HPDE6-E6E7 (cell line): ENCODE data around the gene TRPM3.
A peak's percentile ranks its signal among the peaks of the same experiment; 100 is the strongest.

ENCODE experiments used
- DNase-seq: peaks from one replicate; pipeline ENCODE4 v3.0.0; 2011; ENCODE audit warnings: missing footprints; ENCODE audit errors: extremely low spot score

Gene TRPM3

DNA sequence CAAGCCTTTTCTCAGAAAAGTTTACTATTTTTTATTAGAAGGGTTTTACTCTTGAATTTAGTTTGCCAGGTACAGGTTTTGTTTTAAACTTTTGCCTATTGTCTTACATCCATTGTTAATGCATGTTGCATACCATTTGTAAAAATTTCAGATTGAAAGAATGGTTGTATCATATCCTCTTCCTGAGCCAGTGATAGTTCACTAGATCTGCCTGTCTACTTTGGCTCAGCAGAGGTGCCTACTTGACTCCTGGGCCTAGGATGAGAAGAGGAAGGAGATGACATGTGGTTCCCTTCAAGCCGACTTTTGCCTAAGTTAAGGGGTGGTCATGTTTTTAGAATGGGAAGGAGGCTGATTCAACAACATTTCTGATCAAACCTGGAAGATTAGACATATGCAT, 232.9 kb downstream of the TRPM3 start:
- no peak for DNase-seq

DNA sequence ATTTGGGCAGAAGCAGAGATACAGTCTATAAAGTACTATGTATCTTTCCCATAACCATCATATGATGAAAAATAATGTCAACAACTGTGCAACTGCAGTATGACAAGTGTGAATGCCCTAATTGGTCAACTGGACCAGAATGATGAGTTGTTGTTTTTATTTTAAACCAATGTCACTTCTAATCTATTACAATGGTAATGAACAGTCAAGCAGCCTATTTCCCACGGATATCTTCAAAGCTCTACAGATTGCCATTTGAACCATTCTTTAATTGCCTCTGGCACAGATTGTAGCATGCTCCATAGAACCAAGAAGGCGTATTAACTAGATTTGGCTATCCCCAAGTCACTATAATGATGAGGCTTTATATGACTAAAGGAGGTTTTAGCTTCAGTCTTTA, 233.6 kb downstream of the TRPM3 start:
- no peak for DNase-seq

DNA sequence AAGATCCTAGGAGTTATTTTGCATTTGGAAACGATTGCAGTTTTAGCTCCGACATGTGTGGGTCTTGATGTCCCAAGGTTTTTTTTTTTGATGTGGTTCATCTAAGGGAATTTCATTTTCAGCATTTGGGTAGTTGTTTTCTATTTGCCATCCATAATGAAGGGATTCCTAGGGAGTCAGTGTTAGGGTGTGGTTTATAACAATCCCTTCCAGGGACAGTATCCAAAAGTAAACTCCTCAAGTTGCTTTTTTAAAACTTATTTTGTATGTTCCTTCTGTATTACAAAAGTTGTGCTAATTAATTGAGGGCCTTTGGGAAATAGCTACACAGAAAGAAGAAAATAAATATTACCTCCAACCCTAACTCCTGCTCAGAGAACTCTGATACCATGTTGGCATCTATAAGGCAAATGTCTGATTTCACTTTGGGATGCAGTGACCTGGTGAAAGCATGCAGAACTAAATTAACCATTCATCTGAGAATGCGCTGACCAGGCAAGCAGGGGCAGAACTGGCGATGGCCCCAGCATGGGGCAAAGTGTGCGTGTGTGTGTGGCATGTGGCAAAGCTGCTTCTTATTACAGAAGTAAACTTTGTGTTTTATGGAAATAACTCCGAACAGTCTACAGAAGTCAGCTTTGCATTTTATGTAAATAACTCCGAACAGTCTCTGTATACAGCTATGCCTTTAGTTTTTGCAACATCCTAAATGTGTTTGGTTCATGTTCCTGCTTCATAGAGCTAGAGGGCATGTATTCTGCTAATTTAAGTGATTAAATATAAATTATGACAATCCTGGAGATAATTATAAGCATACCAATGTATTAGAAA, 237.2 kb downstream of the TRPM3 start:
- no peak for DNase-seq

DNA sequence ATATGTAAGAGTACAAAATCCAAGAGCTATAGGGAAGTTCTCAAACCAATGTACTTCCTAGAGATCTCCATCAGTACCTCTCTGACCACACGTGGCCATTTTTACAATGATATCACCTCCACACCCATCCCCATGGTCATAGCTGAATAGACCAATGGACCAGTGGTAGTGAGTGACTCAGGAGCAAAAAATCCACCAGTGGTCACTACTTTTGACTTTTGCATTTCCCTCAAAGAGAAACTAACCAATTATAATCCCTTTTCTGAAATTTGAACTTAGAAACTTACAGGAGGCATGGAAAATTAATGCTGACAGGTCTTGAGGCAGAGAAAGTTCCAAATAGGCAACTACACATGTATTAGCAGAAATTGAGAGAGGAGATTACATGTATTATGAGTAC, 238.4 kb downstream of the TRPM3 start:
- DNase-seq, result no peak

DNA sequence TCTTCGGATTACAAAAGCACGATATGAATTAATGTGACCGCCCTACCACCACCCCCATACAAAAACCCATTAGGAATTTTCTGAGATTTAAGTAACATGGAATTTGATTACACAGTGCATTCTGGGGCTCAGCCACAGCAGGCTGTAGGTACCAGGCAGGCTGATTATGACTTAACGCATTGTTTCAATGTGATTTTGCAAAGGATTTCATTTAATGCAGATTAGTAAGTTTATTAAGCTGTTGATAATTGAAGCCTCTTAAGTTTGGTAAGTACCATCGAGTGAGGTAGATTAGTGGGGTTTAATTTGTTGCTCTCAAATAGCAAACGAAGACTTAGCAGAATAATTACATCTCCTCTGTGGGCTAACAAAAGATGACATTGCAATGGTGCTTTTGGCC, 240.1 kb downstream of the TRPM3 start:
- no peak for DNase-seq

DNA sequence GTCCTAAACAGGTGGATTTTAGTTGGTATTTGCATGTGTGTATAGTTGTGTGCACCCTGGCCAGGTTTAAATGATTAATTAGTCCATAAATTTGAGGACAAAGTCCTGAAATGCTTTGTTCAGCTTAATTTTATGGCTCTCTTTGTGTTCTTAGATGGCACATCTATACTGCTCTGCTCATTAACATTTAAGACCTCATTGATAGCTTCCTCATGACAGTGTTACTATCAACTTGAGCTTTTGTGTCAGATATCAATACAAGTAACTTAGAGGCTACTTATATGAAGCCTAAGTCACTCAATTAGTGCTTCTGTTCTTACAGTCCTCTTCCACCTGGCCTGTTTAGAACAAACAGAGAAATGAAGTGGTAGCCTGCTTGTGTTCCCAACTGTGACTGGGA, 240.9 kb downstream of the TRPM3 start:
- no peak for DNase-seq

DNA sequence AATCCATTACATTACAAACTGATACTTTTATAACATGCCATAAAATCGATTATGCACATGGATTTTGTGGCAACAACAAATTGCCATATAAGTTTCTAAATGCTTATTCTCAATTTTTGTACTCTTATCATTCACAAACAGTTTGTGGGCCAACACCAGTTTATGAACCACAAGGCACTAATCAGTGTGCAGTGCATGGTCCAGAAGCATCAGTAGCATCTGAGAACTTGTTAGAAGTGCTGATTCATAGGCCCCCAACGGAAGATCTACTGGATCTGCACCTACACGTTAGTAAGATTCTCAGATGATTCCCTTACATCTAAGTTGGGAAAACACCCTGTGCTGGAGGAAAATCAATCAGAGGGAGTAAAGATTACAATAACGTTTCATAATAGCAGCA, 242.8 kb downstream of the TRPM3 start:
- DNase-seq, result no peak

DNA sequence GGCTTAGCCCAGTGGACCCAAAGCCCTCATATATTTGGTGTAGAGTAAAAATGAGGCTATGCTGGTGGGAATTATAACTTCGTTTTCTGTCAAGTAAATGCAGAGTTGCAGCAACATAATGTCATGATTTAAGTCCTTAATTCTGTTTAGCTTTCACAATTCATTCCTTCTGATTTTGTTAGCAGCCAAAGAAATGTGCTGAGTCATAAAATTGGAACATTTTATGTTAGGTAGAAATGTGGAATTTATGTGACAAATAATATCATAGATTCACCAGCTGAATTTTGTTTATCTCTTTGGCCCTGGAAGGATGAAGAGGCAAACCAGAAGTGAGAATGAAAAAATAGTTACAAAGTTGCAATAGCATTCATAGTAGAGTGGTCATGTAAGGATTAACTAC, 247.0 kb downstream of the TRPM3 start:
- no peak for DNase-seq

DNA sequence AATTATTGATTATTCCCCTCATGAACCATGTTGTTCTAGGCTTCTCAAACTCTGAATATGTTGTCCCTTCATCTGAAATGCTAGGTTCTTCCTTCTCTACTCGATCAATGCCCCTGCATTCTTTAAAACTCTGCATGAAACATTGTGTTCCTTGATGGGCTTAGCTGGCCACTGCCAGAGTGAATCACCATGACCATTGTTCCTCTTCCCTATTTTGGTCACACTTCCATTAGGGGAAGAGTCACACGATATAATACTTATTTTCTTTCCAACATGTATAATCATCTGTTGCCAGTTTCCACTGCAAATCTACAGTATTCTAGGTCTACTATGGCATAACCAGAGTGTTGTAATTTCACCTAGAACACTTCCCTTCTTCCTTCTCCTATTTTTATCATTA, 247.9 kb downstream of the TRPM3 start:
- DNase-seq, result no peak

DNA sequence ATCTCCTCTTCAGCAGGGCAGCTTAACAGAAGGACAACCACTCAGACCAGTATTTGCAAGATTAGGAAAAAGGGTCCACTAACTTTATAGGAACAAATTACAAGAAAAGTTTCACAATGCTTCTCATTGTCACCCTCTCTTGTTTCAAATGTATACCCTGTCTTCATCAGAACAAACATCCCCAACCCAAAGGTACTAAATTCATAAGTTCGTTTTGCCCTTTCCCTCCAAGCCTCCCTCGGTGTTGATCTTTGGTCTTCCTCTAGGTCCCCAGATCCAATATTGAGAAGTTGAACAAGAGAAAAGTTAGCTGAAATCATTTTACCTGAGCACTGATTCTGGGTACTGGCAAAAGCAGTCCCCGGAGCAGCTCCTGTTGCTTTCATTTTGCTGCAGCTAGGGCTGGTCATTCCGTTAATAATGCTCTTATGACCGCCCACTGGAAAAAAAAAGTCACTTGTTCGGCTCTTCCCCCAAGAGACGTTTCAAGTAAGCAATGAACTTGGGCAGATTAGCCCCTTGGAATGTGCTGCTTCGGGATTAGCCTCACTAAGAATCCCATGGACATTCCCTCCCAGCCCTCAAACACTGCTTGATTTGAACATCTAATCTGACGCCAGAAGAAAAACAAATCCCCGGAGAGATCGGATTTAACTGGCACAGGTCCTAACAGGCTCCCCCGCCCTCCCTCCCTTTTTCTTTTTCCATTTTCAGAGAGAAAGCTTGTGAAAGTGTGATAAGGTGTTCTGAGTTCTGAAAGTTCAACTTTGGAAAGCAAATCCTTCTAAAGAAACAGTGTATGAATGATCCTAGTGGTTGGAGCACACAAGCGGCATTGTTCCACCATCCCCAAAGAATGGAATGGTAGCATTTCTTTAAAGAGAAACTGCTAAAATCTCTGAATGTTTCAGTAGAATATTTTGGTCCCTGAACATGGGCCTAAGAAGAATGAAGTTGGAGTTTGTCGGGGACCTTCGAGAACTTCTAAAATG, 252.5 kb downstream of the TRPM3 start:
- DNase-seq, result peak; percentile 9

DNA sequence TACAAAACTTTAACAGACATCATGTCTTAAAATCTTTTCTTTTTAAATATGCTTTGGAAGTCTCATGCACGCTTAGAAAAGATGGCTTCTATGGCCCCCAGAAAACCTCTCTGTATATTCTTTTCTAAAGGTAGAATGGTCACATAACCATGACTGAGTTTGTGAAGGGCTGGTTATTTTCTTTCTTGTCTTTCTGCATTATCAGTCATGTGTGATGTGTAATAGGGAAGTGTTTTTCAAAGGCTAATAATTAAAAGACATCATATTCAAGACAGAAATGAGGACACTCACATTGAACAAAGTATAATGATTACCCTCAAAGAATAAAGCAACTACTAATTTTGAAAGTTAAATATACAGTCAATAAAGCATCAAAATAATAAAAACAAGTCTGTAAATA, 253.4 kb downstream of the TRPM3 start:
- DNase-seq, result no peak

DNA sequence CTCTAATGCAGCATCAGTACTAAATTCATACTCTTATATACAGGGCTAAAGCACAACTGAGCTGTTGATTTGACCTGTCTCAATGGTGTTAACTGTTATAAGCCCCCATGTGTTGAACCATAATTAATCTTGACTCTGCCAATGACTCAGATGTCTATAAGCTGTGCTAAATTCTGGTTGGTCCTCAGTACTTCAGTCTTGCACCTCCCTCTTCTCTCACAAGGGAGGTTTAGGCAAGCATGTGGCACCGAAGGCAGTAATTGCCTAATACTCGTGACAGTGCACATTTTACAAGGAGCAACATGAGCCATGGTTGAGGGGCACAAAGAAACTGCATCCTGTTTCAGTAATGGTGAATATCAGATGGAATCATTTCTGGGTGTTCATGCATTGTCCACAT, 255.9 kb downstream of the TRPM3 start:
- DNase-seq, result no peak

DNA sequence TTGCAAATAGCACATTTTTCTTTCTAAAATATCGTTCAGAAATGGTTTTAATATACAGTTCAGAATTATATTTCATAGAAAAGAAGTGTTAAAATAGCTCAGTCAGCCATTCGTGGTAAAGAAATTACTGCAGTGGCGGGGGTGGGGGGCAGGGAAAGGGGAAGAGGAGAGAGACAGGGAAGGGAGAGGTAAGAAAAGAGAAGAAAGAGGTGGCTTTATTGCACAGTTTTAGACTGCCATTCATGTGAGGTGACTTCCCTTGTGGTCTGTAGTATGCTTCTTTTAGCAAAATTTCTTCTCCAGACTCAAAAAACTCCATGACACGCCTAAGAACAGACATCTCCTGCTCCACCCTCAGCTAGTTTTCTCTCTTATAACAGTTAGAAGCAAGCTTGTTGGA, 259.6 kb downstream of the TRPM3 start:
- no peak for DNase-seq

DNA sequence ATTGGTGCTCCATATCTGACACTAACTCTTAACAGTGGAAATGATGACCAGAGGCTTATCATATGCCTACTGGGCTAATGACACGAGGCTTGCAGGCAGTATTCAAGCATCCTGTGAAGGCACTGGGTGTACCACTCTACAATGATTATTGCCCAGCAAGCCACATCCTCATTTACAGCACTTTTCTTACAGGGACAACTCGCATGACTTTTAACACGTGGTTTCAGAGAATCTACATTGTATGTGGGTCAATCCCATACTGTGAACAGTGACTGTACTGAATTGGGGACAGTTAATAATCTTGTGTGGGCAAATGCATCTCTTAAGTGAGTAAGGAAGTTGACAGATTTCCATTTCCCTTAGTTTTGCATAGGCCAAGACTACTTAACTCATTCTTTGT, 260.0 kb downstream of the TRPM3 start:
- DNase-seq, result no peak

DNA sequence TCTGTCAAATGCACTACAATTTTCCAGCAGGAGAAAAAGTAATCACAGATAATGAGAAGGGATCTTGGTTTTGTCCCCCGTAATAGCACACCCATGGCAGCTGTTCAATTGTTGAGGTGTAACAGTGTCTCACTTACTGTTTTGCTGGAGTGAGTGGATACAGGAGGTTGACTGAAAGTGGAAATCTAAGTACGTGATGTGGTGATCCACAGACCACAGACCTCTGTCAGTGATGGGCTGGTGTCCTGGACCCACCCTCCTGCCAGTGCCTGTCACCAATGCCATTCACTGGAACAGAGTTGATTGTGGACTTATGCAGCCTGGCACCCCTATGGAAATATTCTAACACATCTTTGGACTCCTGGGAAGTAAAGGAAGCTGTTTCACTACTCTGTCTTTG, 261.7 kb downstream of the TRPM3 start:
- DNase-seq, result no peak

DNA sequence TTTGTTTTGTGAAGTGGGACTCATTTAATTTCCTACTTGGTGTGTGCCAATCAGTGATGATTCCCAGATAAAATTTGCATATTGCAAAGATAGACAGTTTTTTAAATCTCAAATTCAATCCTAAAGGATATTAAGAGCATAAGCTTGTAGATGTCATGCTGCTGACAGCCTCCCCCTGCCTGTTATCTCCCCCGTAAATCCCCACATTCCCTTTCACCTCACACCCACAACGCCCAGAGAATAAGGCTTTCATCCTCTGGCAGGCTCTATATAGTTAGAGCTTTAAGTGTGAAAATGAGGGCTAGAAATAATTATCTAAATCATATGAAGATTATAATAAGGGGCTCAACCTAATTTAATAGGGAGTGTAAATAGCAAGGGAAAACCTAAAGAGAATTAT, 265.0 kb downstream of the TRPM3 start:
- no peak for DNase-seq

DNA sequence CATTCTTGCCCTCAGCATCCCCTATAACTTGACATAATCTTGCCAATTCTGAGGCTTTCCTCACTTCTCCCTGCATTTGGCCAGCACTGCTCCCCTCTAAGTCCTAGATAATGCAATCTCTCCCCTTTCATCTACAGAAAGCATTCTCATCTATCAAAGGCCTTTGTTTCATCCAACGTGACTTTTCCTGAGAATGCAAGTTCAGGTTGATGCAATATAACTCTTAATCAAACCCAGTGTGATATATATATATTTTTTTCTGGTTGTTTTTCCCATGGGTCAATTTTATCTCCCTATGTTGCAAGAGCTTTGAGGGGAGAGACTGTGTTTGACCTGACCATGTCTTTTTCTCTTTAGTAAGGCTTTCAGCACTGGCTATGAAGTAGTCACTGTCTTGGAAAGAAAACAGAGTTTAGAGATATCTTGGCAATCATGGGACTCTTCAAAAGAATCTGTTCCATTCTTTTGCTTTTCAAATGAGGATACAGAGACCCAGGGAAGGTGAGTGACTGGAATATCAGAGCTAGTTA, 268.6 kb downstream of the TRPM3 start:
- no peak for DNase-seq

DNA sequence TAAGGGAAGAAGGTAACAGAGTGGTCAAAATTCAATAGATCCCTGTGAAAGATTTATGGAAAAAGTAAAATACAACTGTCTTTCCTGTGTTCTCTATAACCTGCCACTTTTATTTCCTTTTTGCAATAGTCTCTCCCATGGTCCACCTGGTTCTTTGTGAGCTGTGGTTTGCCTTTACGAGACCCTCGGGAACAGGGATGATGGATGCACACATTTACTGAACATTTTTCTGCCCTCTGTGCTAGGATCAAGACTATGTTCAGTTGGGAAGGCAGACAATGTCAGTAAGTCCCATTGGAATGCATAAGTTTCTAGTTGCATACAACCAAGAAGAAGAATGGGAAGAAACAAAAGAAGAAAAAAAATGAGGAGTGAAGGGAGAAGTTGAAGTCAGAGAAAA, 281.2 kb downstream of the TRPM3 start:
- DNase-seq, result no peak

DNA sequence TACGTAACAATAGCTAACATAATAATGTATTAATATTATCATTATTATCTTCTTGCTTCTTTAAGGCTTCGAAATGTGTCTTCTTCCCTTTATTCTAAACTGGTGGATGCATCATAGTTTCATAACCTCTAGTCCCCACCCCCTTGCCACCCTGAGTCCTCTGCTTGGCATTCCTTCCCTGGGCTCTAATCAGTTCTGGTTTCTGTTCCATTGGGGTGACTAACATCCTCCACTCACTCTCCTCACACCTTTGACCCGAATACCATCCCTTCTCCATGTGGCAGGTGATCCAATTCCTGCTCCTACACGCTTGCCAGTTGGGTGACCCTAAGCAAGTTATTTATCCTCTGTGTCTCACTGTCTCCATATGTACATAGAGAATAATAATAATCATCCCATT, 286.1 kb downstream of the TRPM3 start:
- DNase-seq, result peak; percentile 60

DNA sequence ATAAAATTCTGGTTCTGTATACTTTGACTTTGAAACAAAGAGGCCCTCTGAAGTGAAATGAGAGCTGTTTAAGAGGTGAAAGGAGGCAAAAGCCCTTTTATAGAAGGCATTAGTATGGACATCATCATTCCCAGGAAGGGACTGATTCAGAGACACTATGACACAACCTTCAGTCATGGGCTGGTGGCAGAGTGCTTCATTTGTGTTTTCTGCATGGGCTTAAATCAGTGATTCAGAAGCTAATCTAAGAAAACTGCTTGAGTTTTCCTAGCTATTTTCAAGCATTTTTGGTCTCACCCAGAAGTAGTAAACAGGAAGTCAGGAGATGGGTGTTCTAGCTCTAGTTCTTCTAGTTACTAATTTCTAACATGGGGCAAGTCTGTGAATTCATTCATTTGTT, 288.9 kb downstream of the TRPM3 start:
- DNase-seq, result no peak

DNA sequence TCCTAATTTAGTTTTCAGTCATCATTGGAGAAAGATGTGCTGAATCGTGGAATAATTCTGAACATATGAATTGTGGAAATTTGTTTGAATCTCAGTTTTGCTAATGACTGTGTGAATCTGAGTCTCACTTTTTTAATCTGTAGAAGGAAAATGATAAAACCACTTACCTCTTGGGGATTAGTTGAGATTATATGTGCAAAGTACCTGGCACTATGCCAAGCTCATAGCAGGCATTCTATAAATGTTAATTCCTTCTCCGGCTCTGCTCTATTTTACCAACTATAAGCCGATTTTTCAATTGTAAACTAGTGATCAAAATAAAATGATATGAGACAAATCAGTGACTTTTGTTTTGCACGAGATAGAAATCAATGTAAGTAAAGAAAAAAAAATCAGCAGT, 290.8 kb downstream of the TRPM3 start:
- no peak for DNase-seq

DNA sequence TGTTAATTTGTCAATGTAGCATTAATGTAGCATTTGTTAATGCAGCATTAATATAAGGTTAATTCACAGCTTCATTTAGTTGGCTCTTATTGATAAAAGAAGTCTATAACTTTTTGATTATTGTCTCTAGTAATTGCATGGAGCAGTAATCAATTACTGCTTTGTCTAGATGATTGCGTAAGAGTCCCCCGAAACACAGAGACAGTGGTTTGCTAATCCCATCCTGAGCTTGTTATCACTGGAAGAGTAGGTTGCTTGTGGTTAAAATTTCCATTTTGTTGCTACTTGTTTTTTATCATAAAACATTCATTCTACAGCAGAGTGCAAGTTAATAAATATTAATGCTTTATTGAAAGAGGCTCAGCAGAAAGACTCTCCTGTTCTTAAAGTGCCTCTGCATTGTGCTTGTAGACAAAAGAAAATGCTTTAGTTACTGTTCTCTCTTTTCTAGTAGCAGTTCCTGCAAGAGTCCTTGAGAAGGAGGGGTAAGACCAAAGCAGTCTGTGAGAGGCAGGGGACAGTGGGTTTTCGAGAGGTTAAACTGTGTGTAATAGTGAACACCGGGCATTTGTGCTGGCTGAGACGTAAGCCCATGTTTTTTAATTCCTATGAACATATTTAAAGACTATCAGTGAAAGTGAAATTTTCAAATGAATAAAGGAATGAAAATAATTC, 291.7 kb downstream of the TRPM3 start:
- no peak for DNase-seq
